NCI-H2029 treated with DMSO at 0.1 percent for 48 hours (cell line): Measurements from ENCODE around the gene TMEM80.
"Not testable (repeated sequence)": the region's sequence is repeated elsewhere in the genome, so short reads cannot be mapped to it uniquely, and the experiment has no call there.

Experiments used
- DNase-seq: peaks from one replicate; lab custom pipeline; 2025; lab: John Stamatoyannopoulos, UW

TMEM80 gene

GRCh38 chr11:679271-680207 lies 16.1 kb upstream of the TMEM80 start:
- no peak for DNase-seq

- no peak for DNase-seq
Measured at GRCh38 chr11:680476-680875, 15.1 kb upstream of the TMEM80 start.

- no peak for DNase-seq
Measured at GRCh38 chr11:680970-681369, 14.6 kb upstream of the TMEM80 start.

- no peak for DNase-seq
Measured at GRCh38 chr11:686451-687243, 9.0 kb upstream of the TMEM80 start.

- DNase-seq, result no peak
Measured at GRCh38 chr11:687751-688150, 7.9 kb upstream of the TMEM80 start.

- no peak for DNase-seq
Measured at GRCh38 chr11:688681-689080, 6.9 kb upstream of the TMEM80 start.

GRCh38 chr11:689625-690024 lies 6.0 kb upstream of the TMEM80 start:
- no peak for DNase-seq

- DNase-seq, result not testable (repeated sequence)
Measured at GRCh38 chr11:690244-690643, 5.4 kb upstream of the TMEM80 start.

- DNase-seq, result no peak
Measured at GRCh38 chr11:690738-691633, 4.6 kb upstream of the TMEM80 start.

GRCh38 chr11:691710-692590 lies 3.7 kb upstream of the TMEM80 start:
- DNase-seq, result no peak

- no peak for DNase-seq
Measured at GRCh38 chr11:692824-693414, 2.7 kb upstream of the TMEM80 start.

GRCh38 chr11:693415-693831 lies 2.2 kb upstream of the TMEM80 start:
- DNase-seq, result no peak

- DNase-seq, result peak; percentile 37
Measured at GRCh38 chr11:693887-694562, 1.6 kb upstream of the TMEM80 start.

GRCh38 chr11:694563-695287 lies 891 bp upstream of the TMEM80 start, which contains the start of gene DEAF1:
Gene DEAF1 (minus strand): TSS chr11:695222. CDS start chr11:695047, 175 bp downstream.
- DNase-seq, result peak; percentile 94

- no peak for DNase-seq
Measured at GRCh38 chr11:695288-695537, 403 bp upstream of the TMEM80 start.

GRCh38 chr11:696955-697491 lies 1.4 kb downstream of the TMEM80 start:
- DNase-seq, result no peak

- no peak for DNase-seq
Measured at GRCh38 chr11:697811-698311, 2.2 kb downstream of the TMEM80 start.

GRCh38 chr11:698493-699115 lies 3.0 kb downstream of the TMEM80 start:
- no peak for DNase-seq

- DNase-seq, result no peak
Measured at GRCh38 chr11:699116-699508, 3.5 kb downstream of the TMEM80 start.
